Measurements from ENCODE around the gene PLEKHM1.
"Not testable (repeated sequence)": the region's sequence is repeated elsewhere in the genome, so short reads cannot be mapped to it uniquely, and the experiment has no call there.

The PLEKHM1 gene

GRCh38 chr17:45461524-45462327, 28.8 kb downstream of the PLEKHM1 start:
- peak in 1 of 2 experiments; percentile 6 for DNase-seq (ENCODE audit: low read depth in 2 of 2)

- not testable (repeated sequence) for DNase-seq (ENCODE audit: low read depth in 2 of 2)
Observed at GRCh38 chr17:45460422-45460821, 30.1 kb downstream of the PLEKHM1 start.

- not testable (repeated sequence) for DNase-seq (ENCODE audit: low read depth in 2 of 2)
Observed at GRCh38 chr17:45454341-45454740, 36.2 kb downstream of the PLEKHM1 start.

- DNase-seq (ENCODE audit: low read depth in 2 of 2), result not testable (repeated sequence)
Observed at GRCh38 chr17:45453731-45454130, 36.8 kb downstream of the PLEKHM1 start.

GRCh38 chr17:45453225-45453534, 37.3 kb downstream of the PLEKHM1 start:
- DNase-seq (ENCODE audit: low read depth in 2 of 2), result not testable (repeated sequence)

- not testable (repeated sequence) for DNase-seq (ENCODE audit: low read depth in 2 of 2)
Observed at GRCh38 chr17:45452329-45453224, 37.9 kb downstream of the PLEKHM1 start.

GRCh38 chr17:45451660-45452059, 38.9 kb downstream of the PLEKHM1 start:
- not testable (repeated sequence) for DNase-seq (ENCODE audit: low read depth in 2 of 2)

GRCh38 chr17:45451131-45451530, 39.4 kb downstream of the PLEKHM1 start:
- no peak for DNase-seq (ENCODE audit: low read depth in 2 of 2)

GRCh38 chr17:45449708-45450329, 40.7 kb downstream of the PLEKHM1 start:
- not testable (repeated sequence) for DNase-seq (ENCODE audit: low read depth in 2 of 2)

- DNase-seq (ENCODE audit: low read depth in 2 of 2), result not testable (repeated sequence)
Observed at GRCh38 chr17:45449260-45449659, 41.3 kb downstream of the PLEKHM1 start.

GRCh38 chr17:45448483-45448882, 42.0 kb downstream of the PLEKHM1 start:
- DNase-seq (ENCODE audit: low read depth in 2 of 2), result not testable (repeated sequence)

GRCh38 chr17:45448066-45448465, 42.5 kb downstream of the PLEKHM1 start:
- DNase-seq (ENCODE audit: low read depth in 2 of 2), result not testable (repeated sequence)

GRCh38 chr17:45447650-45448049, 42.9 kb downstream of the PLEKHM1 start:
- DNase-seq (ENCODE audit: low read depth in 2 of 2), result not testable (repeated sequence)

GRCh38 chr17:45446872-45447625, 43.5 kb downstream of the PLEKHM1 start:
- not testable (repeated sequence) for DNase-seq (ENCODE audit: low read depth in 2 of 2)

- DNase-seq (ENCODE audit: low read depth in 2 of 2), result not testable (repeated sequence)
Observed at GRCh38 chr17:45445901-45446743, 44.4 kb downstream of the PLEKHM1 start.

GRCh38 chr17:45444856-45445820, 45.4 kb downstream of the PLEKHM1 start:
- not testable (repeated sequence) for DNase-seq (ENCODE audit: low read depth in 2 of 2)

- DNase-seq (ENCODE audit: low read depth in 2 of 2), result not testable (repeated sequence)
Observed at GRCh38 chr17:45444301-45444700, 46.2 kb downstream of the PLEKHM1 start.

- DNase-seq (ENCODE audit: low read depth in 2 of 2), result not testable (repeated sequence)
Observed at GRCh38 chr17:45443371-45444260, 46.9 kb downstream of the PLEKHM1 start.
